Upper lobe of right lung (tissue), 1 donor: Measurements from ENCODE around the gene CYREN. TPM values are rescaled to one million over a fixed set of nuclear protein-coding genes. Genes with fewer than 3 reads are reported as not detected.

Experiments
- ATAC-seq: fragments of 200-7000 bp; cut with Tn5 transposase; one replicate; pipeline ENCODE4 v1.9.1; 2020; ENCODE audit warnings: mild to moderate bottlenecking, moderate library complexity
- DNase-seq: peaks from one replicate; pipeline ENCODE4 v3.0.0-alpha.2; 2020
- H3K27ac ChIP-seq: fragments of 200-600 bp; one replicate; pipeline ENCODE4 v1.8.0; 2022
- H3K27me3 ChIP-seq: fragments of 200-600 bp; one replicate; pipeline ENCODE4 v1.8.0; 2022; ENCODE audit warnings: mild to moderate bottlenecking
- H3K36me3 ChIP-seq: fragments of 200-600 bp; one replicate; pipeline ENCODE4 v1.8.0; 2022
- H3K4me1 ChIP-seq: fragments of 200-600 bp; one replicate; pipeline ENCODE4 v1.8.0; 2022
- H3K4me3 ChIP-seq: fragments of 200-600 bp; one replicate; pipeline ENCODE4 v1.8.0; 2022; ENCODE audit warnings: mild to moderate bottlenecking
- H3K9me3 ChIP-seq: fragments of 200-600 bp; one replicate; pipeline ENCODE4 v1.8.0; 2022
- intact Hi-C: fragments of 100-400 bp; cut with DNase I; formaldehyde crosslinking; loops from one replicate; pipeline ENCODE4 v1.11.0; 2022
- total RNA-seq: library from RNA; stranded (reverse); fragmentation: NEBNext Ultra II Directional; extraction: Animal tissue kit (Norgen Biotek cat#: 25700); gene quantifications from one replicate; pipeline ENCODE4 v1.2.1, GENCODE V29; 2021
- TF ChIP-seq, protein P1 (sequence below): fragments of 200-600 bp; IDR thresholded peaks from one replicate; pipeline ENCODE4 v1.8.0; 2022; ENCODE audit warnings: antibody characterized with exemption
- donor health status: DM: no; HTN: yes; CAD: no; lungs with severe emphysema.

The CYREN gene
- total RNA-seq, 1 donor from 2014 or later = 39.3 TPM

DNA sequence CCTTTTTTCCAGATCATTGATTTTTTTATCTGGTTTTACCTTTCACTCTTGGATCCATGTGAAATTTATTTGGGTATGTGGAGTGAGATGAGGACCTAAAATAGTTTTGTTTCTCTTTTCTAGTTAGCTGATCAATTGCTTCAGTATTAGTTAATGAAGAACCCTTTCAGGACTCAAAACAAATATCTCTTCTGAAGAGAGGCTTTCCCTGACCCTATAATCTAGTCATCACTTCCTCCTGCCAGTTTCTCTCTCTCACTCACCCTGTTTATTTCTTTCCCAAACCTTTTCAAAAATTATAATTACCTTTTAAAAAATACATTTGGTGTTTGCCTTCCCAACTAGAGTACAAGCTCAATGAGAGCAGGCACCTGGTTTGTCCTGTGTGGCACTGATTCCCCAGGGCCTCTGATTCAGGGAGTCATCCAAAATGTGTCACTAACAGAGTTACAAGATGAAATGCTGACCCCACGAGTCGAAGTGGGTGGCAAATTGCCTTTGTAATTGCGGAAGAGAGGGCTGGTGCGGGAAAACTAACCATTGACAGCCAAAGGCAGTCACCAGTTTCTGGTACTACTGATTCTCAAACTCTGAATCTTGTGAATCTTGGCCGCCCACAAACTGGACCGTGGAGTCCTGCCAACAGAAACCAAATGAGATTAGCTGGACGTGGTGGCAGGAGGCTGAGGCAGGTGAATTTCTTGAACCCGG, 20.3 kb downstream of the CYREN start:
- H3K36me3 ChIP-seq = no peaks in the 10 kb centered on the region
- intact Hi-C loops = no loop called here
- DNase-seq (no peak), ATAC-seq (peak; percentile 26)
- no peaks in the 10 kb centered on the region for H3K9me3 ChIP-seq
- TF ChIP-seq, protein P1, sequence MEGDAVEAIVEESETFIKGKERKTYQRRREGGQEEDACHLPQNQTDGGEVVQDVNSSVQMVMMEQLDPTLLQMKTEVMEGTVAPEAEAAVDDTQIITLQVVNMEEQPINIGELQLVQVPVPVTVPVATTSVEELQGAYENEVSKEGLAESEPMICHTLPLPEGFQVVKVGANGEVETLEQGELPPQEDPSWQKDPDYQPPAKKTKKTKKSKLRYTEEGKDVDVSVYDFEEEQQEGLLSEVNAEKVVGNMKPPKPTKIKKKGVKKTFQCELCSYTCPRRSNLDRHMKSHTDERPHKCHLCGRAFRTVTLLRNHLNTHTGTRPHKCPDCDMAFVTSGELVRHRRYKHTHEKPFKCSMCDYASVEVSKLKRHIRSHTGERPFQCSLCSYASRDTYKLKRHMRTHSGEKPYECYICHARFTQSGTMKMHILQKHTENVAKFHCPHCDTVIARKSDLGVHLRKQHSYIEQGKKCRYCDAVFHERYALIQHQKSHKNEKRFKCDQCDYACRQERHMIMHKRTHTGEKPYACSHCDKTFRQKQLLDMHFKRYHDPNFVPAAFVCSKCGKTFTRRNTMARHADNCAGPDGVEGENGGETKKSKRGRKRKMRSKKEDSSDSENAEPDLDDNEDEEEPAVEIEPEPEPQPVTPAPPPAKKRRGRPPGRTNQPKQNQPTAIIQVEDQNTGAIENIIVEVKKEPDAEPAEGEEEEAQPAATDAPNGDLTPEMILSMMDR = no peak
- H3K27me3 ChIP-seq = no peaks in the 10 kb centered on the region
- peaks cover 43% of the 10 kb centered on the region for H3K4me1 ChIP-seq
- H3K27ac ChIP-seq = peak overlapping the region; percentile 96
- H3K4me3 ChIP-seq = peak overlapping the region; percentile 61

DNA sequence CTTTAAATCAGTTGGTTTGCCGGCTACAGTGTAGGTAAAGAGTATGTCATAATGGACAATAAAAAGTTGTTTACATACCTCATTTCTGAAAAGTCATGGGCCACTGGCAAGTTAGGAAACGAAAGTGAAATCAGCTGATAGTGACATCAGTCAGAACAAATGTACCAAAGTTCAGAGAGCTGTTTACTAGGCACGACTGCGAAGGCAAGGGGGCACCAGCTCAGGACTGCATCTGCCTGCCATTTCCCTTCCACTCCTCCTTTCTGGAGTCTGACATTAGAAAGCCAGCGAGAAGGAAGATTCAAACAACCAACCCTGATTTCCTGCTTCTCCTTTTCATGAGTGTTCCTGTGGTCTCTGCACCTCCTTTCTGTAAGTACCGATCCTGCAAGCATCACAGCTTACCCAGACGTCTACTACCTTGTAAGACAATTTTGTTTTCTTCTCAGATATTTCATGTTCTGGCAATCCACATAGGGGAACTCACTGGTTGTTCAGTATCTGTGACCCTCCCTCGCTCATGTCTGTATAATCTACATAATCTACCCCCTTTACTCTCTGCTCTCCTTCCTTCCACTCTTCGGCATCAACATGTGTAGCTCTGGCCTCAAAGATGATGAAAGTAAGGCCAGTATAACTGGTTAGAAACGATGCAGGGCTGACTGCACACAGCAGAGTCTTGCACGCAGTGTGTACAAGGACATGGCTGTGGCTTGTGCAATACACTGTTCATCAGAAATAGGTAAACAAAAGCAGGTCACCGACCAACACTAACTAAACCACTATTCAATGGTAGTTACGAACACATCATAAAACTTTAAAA, 22.4 kb downstream of the CYREN start, which contains the start of gene TMEM140:
Gene TMEM140, plus strand, starts transcription at position 174 of the 823 bp plus-strand sequence. CDS start 16,370 bp downstream, outside the sequence.
- intact Hi-C loops = no loop called here
- DNase-seq = no peak
- peak; percentile 83 for ATAC-seq

DNA sequence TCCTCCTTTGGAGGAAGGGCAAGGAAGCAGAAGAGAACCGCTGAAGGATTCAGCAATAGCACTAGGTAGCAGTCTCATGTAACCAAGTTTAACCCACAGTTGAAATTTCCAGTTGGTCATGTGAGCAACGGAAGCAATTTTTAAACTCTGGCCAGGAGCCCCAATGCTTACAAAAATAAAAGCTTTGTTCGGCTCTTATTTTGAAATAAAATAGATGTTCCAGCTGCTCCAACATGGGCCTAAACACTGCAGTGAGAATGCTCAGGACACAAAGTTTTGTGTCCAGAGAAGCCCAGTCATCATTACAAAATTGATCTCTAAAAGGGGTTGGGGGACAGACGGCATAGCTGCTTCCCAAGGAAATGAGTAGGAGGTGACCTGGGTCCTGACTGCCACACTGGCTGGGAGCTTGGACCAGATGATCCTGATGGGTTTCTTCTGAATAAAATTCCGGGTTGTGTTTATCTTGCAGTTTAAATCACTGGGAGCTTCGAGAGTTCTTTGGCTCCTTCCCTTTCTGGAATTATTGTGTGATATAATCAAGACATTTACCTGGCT, 23.1 kb downstream of the CYREN start:
- Histone ChIP-seq H3K4me3 (peak overlapping the region; percentile 61), H3K27ac (peak overlapping the region; percentile 96), H3K4me1 (peaks cover 43% of the 10 kb centered on the region), H3K9me3 (no peaks in the 10 kb centered on the region), H3K27me3 (no peaks in the 10 kb centered on the region), H3K36me3 (no peaks in the 10 kb centered on the region)
- TF ChIP-seq, protein P1 = no peak
- peak; percentile 41 for ATAC-seq
- intact Hi-C loops = no loop called here
- DNase-seq = no peak

More for the DNA sequence above, 22.4 kb downstream of the CYREN start, which contains the start of gene TMEM140:
- Histone ChIP-seq H3K4me3 (peak within 1 kb of the TSS; percentile 61), H3K9me3 (no peaks in the 10 kb centered on the region), H3K36me3 (no peaks in the 10 kb centered on the region), H3K27ac (peak within 1 kb of the TSS; percentile 96), H3K27me3 (no peaks in the 10 kb centered on the region), H3K4me1 (peaks cover 43% of the 10 kb centered on the region)
- TF ChIP-seq, protein P1 = no peak

DNA sequence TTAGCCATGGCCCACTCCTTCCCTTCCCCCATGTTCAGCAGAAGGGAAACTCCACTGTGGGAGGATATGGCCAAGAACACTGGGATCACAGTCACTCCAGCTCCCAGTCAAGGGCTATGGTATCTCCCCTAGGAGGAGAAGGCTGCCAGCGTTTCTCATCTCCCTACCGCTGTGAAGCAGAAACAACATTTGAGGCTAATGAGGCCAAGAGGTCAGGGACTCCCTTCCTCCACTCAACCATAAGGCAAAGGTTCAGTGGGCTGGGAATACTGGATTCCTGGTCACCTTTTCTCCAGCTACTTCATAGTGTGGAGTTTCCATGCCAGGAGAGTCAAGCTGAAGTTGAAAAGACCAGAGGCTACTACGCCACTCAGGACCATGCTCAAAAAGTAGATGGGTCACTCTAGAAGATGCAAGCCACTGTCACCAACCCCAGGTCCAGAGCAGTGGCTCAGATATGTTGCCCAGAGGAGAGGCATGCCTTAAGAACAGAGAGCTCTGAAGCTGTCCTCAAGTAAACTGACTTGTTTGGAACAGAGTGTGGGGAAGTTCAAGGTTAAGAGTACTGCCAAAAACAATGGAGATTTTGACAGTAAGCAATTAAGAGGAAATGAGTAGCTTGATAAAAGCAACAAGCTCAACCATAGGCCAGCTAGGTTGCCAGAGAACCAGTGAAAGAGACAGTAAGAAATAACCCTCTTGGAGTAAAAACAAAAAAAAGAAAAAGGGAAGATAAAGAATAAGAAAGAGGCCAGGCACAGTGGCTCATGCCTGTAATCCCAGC, 26.4 kb downstream of the CYREN start:
- H3K27ac ChIP-seq = no peak overlapping the region
- TF ChIP-seq, protein P1 = no peak

DNA sequence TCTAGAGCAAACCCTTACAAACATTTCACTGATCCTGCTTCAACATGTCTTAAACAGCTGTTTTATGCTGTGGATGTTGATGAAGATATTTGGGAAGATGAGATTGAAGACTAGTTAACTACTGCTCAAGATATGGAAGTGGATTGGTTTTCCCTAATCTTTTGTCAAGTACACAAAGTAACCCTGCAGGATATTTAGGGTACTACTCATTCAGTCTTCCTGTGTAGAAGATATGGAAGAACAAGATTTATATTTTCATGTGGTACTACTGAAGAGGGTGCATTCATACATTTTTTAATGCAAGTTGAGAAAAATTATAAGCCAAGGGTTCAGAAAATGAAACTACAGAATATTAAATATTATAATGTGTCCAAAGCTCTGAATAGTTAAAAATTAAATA, 40.9 kb downstream of the CYREN start:
- TF ChIP-seq, protein P1 = no peak
- Histone ChIP-seq H3K36me3 (no peaks in the 10 kb centered on the region), H3K27ac (no peak overlapping the region), H3K4me3 (no peak overlapping the region), H3K27me3 (no peaks in the 10 kb centered on the region), H3K4me1 (no peaks in the 10 kb centered on the region), H3K9me3 (peaks cover 7% of the 10 kb centered on the region)
- DNase-seq (no peak), ATAC-seq (no peak)
- intact Hi-C loops = no loop called here

More for the DNA sequence above, 26.4 kb downstream of the CYREN start:
- no peak for DNase-seq
- Histone ChIP-seq H3K9me3 (no peaks in the 10 kb centered on the region), H3K36me3 (no peaks in the 10 kb centered on the region), H3K4me1 (peaks cover 21% of the 10 kb centered on the region), H3K4me3 (no peak overlapping the region), H3K27me3 (no peaks in the 10 kb centered on the region)
- intact Hi-C loops = no loop called here
- ATAC-seq = no peak
